IMR-90 (cell line): Measurements from ENCODE around the gene NTPCR. TPM values are rescaled to one million over a fixed set of nuclear protein-coding genes. Genes with fewer than 3 reads are reported as not detected.

ENCODE experiments used
- ATAC-seq: fragments of 200-7000 bp; cut with Tn5 transposase; 2 replicates; pipeline ENCODE4 v1.9.1; 2020; ENCODE audit warnings: low read depth, mild to moderate bottlenecking, moderate library complexity
- BruUV-seq: library from RNA; stranded (reverse); fragments of 400-500 nt; replicated peaks from 2 replicates; lab custom pipeline; 2021; lab: Mats Ljungman, UMichigan
- CTCF ChIA-PET: fragments of 300-600 bp; formaldehyde crosslinking; extraction: SDS; loops from one replicate; lab custom pipeline; 2021; ENCODE audit warnings: antibody characterized with exemption; lab: Yijun Ruan, JAX
- POLR2A ChIA-PET: fragments of 300-600 bp; sonication (Branson Sonifier 250); formaldehyde crosslinking; loops from one replicate; lab custom pipeline; 2022; ENCODE audit warnings: antibody characterized with exemption; ENCODE audit not compliant: unreplicated experiment; lab: Charles Lee
- DNase-seq: peaks from one replicate; pipeline ENCODE4 v3.0.0; 2013
- H2AFZ ChIP-seq: replicated peaks from 2 replicates; pipeline ENCODE3; 2013; ENCODE audit warnings: low read length, mild to moderate bottlenecking; ENCODE audit not compliant: poor library complexity
- H2AK5ac ChIP-seq: 2 replicates; pipeline ENCODE4 v1.6.1; 2013; ENCODE audit warnings: low read depth, low read length, inconsistent platforms
- H2AK9ac ChIP-seq: replicated peaks from 2 replicates; pipeline ENCODE3; 2013; ENCODE audit warnings: mild to moderate bottlenecking, low read depth, low read length, moderate library complexity; ENCODE audit not compliant: poor library complexity
- H2BK120ac ChIP-seq: 2 replicates; pipeline ENCODE4 v1.6.1; 2013; ENCODE audit warnings: low read depth, low read length, inconsistent platforms
- H2BK15ac ChIP-seq: 3 replicates; pipeline ENCODE4 v1.6.1; 2013; ENCODE audit warnings: low read depth, low read length, inconsistent platforms
- H2BK20ac ChIP-seq: 2 replicates; pipeline ENCODE4 v1.6.1; 2013; ENCODE audit warnings: low read depth, mild to moderate bottlenecking, inconsistent platforms, low read length, moderate library complexity
- H2BK5ac ChIP-seq: 2 replicates; pipeline ENCODE4 v1.6.1; 2013; ENCODE audit warnings: mild to moderate bottlenecking, low read depth, low read length, inconsistent platforms; ENCODE audit not compliant: poor library complexity, severe bottlenecking
- H3K14ac ChIP-seq: replicated peaks from 2 replicates; pipeline ENCODE4 v1.6.1; 2013; ENCODE audit warnings: low read depth, low read length, inconsistent platforms
- H3K18ac ChIP-seq: 2 replicates; pipeline ENCODE4 v1.6.1; 2013; ENCODE audit warnings: low read depth, low read length, control low read depth
- H3K23ac ChIP-seq: 2 replicates; pipeline ENCODE4 v1.6.1; 2013; ENCODE audit warnings: low read depth, low read length, inconsistent platforms
- H3K27ac ChIP-seq: 2 replicates; pipeline ENCODE4 v1.5.1; 2013; ENCODE audit warnings: mild to moderate bottlenecking, control low read depth, low read length; ENCODE audit not compliant: insufficient read depth
- H3K27me3 ChIP-seq: 2 replicates; pipeline ENCODE4 v1.6.1; 2013; ENCODE audit warnings: low read length; ENCODE audit not compliant: control insufficient read depth, insufficient read depth
- H3K36me3 ChIP-seq: 2 replicates; pipeline ENCODE4 v1.6.1; 2013; ENCODE audit warnings: low read length, mixed read lengths; ENCODE audit not compliant: control insufficient read depth, insufficient read depth
- H3K4ac ChIP-seq: 2 replicates; pipeline ENCODE4 v1.6.1; 2013; ENCODE audit warnings: low read depth, low read length, inconsistent platforms
- H3K4me1 ChIP-seq: 2 replicates; pipeline ENCODE4 v1.6.1; 2013; ENCODE audit warnings: low read length, mixed read lengths; ENCODE audit not compliant: control insufficient read depth, insufficient read depth
- H3K4me2 ChIP-seq: 2 replicates; pipeline ENCODE4 v1.6.1; 2013; ENCODE audit warnings: low read depth, mild to moderate bottlenecking, control low read depth, low read length, moderate library complexity
- H3K4me3 ChIP-seq: 2 replicates; pipeline ENCODE4 v1.5.1; 2013; ENCODE audit warnings: low read depth, mild to moderate bottlenecking, control low read depth, low read length, moderate library complexity; ENCODE audit not compliant: insufficient read depth
- H3K56ac ChIP-seq: 2 replicates; pipeline ENCODE4 v1.6.1; 2013; ENCODE audit warnings: low read length, inconsistent platforms; ENCODE audit not compliant: insufficient read depth; ENCODE audit errors: extremely low read depth
- H3K79me1 ChIP-seq, 2 experiments: 2 replicates each; pipeline ENCODE4 v1.6.1; 2013; ENCODE audit warnings: low read length in 2 of 2, inconsistent platforms in 1 of 2, low read depth in 1 of 2
- H3K9ac ChIP-seq: 2 replicates; pipeline ENCODE4 v1.6.1; 2013; ENCODE audit warnings: low read depth, low read length, control low read depth
- H3K9me1 ChIP-seq: 2 replicates; pipeline ENCODE4 v1.6.1; 2013; ENCODE audit warnings: low read length, inconsistent platforms; ENCODE audit not compliant: insufficient read depth
- H3K9me3 ChIP-seq: 2 replicates; pipeline ENCODE4 v1.6.1; 2013; ENCODE audit warnings: low read length; ENCODE audit not compliant: control insufficient read depth, insufficient read depth
- H4K20me1 ChIP-seq: 2 replicates; pipeline ENCODE4 v1.6.1; 2013; ENCODE audit warnings: low read length, inconsistent platforms; ENCODE audit not compliant: insufficient read depth
- H4K5ac ChIP-seq: 2 replicates; pipeline ENCODE4 v1.6.1; 2013; ENCODE audit warnings: mild to moderate bottlenecking, low read depth, low read length, control low read depth
- H4K8ac ChIP-seq, 2 experiments: 2 replicates each; pipeline ENCODE4 v1.6.1; 2013; ENCODE audit warnings: low read depth in 2 of 2, low read length in 2 of 2, control low read depth in 1 of 2, inconsistent platforms in 1 of 2
- H4K91ac ChIP-seq: 2 replicates; pipeline ENCODE4 v1.6.1; 2013; ENCODE audit warnings: low read depth, low read length, inconsistent platforms; ENCODE audit not compliant: insufficient read depth
- CEBPB ChIP-seq: IDR thresholded peaks from 2 replicates; pipeline ENCODE4 v1.6.1; 2012; ENCODE audit warnings: low read depth, low read length, improper control_type of control experiment
- CTCF ChIP-seq: conservative IDR thresholded peaks from 2 replicates; pipeline ENCODE4 v1.5.1; 2012; ENCODE audit warnings: mild to moderate bottlenecking, low read depth, low read length, improper control_type of control experiment
- MAFK ChIP-seq: IDR thresholded peaks from 2 replicates; pipeline ENCODE4 v1.6.1; 2012; ENCODE audit warnings: low read depth, low read length, improper control_type of control experiment
- MAZ ChIP-seq: IDR thresholded peaks from 2 replicates; pipeline ENCODE4 v1.6.1; 2012; ENCODE audit warnings: low read depth, mild to moderate bottlenecking, low read length, improper control_type of control experiment, moderate library complexity, borderline replicate concordance
- MXI1 ChIP-seq: IDR thresholded peaks from 2 replicates; pipeline ENCODE4 v1.6.1; 2012; ENCODE audit warnings: low read depth, mild to moderate bottlenecking, low read length, moderate library complexity, borderline replicate concordance
- NFE2L2 ChIP-seq: fragments of 150-350 bp; IDR thresholded peaks from 2 replicates; pipeline ENCODE4 v1.6.1; 2016; ENCODE audit warnings: low read depth, mild to moderate bottlenecking, low read length
- POLR2A ChIP-seq: IDR thresholded peaks from 2 replicates; pipeline ENCODE4 v1.6.1; 2012; ENCODE audit warnings: mild to moderate bottlenecking, low read depth, low read length
- RAD21 ChIP-seq: IDR thresholded peaks from 2 replicates; pipeline ENCODE4 v1.6.1; 2012; ENCODE audit warnings: low read length, improper control_type of control experiment
- RCOR1 ChIP-seq: IDR thresholded peaks from 2 replicates; pipeline ENCODE4 v1.6.1; 2012; ENCODE audit warnings: mild to moderate bottlenecking, low read length, improper control_type of control experiment; ENCODE audit not compliant: insufficient replicate concordance
- RFX5 ChIP-seq: IDR thresholded peaks from 2 replicates; pipeline ENCODE4 v1.8.0; 2012; ENCODE audit warnings: low read depth, mild to moderate bottlenecking, low read length, moderate library complexity
- SMC3 ChIP-seq: fragments of 150-350 bp; IDR thresholded peaks from 2 replicates; pipeline ENCODE4 v1.6.1; 2016; ENCODE audit warnings: low read depth, mild to moderate bottlenecking, antibody characterized with exemption, low read length, moderate library complexity
- USF2 ChIP-seq: fragments of 150-350 bp; IDR thresholded peaks from 2 replicates; pipeline ENCODE4 v1.6.1; 2017; ENCODE audit warnings: mild to moderate bottlenecking, antibody characterized with exemption, low read length, low read depth
- WGBS, 2 experiments: methylation state at CpG; one replicate each; pipeline versions ENCODE4 v1.1.5 to v1.1.7; 2013; ENCODE audit warnings: missing lambda C conversion rate in 2 of 2; ENCODE audit not compliant: insufficient read length in 1 of 2; ENCODE audit errors: extremely low coverage in 2 of 2; 5-methylcytosine and 5-hydroxymethylcytosine counted together
- dilution Hi-C: fragments of 300-500 bp; cut with HindIII; formaldehyde crosslinking; loops from one replicate; pipeline ENCODE4 v1.14.3; 2018; ENCODE audit warnings: low sequenced_read_pairs; ENCODE audit not compliant: unreplicated experiment
- in situ Hi-C: fragments of 300-500 bp; cut with MboI; formaldehyde crosslinking; loops from 3 replicates; pipeline ENCODE4 v1.14.3; 2019; ENCODE audit warnings: low sequenced_read_pairs, inconsistent platforms, mixed read lengths
- intact Hi-C: fragments of 100-400 bp; cut with micrococcal nuclease; formaldehyde crosslinking; loops from 2 replicates; pipeline ENCODE4 v1.10.0; 2022
- polyA plus RNA-seq, 3 experiments: library from polyadenylated mRNA; depleted of rRNA; stranded (reverse); fragments of >200 nt; gene quantifications; 2 replicates each; pipeline ENCODE4 v1.2.3, GENCODE V29; 2012; ENCODE audit warnings: low replicate concordance in 1 of 3
- total RNA-seq: library from RNA; depleted of rRNA; stranded (reverse); fragments of >200 nt; gene quantifications from 2 replicates; pipeline ENCODE4 v1.2.3, GENCODE V29; 2012
- TF ChIP-seq, protein P1 (sequence below): fragments of 150-350 bp; IDR thresholded peaks from 2 replicates; pipeline ENCODE4 v1.6.1; 2016; ENCODE audit warnings: low read depth, mild to moderate bottlenecking, low read length, moderate library complexity, borderline replicate concordance

Gene NTPCR
- total and polyA plus RNA-seq, 2 of the 4 experiments (the other 2 are of a cell fraction): 13.3 to 16.5 TPM

GRCh38 chr1:232958067-232958466 is 7.7 kb downstream of the NTPCR start:
- no peak overlapping the region for H2BK15ac ChIP-seq
- no peak overlapping the region for H4K8ac ChIP-seq
- H2AFZ ChIP-seq: no peak overlapping the region
- ChIA-PET POLR2A (no interaction called here), CTCF (no interaction called here)
- TF ChIP-seq MXI1: no peak
- TF ChIP-seq MAFK: no peak
- no peak for TF ChIP-seq RFX5
- no peak for TF ChIP-seq CEBPB
- TF ChIP-seq MAZ: no peak
- TF ChIP-seq, protein P1, sequence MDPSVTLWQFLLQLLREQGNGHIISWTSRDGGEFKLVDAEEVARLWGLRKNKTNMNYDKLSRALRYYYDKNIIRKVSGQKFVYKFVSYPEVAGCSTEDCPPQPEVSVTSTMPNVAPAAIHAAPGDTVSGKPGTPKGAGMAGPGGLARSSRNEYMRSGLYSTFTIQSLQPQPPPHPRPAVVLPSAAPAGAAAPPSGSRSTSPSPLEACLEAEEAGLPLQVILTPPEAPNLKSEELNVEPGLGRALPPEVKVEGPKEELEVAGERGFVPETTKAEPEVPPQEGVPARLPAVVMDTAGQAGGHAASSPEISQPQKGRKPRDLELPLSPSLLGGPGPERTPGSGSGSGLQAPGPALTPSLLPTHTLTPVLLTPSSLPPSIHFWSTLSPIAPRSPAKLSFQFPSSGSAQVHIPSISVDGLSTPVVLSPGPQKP: no peak
- TF ChIP-seq NFE2L2: no peak
- no peak for TF ChIP-seq USF2
- TF ChIP-seq SMC3: no peak
- no peak for TF ChIP-seq RCOR1
- no peak for TF ChIP-seq RAD21
- TF ChIP-seq POLR2A: no peak
- no peak for TF ChIP-seq CTCF
- no peak overlapping the region for H3K23ac ChIP-seq
- no peaks in the 10 kb centered on the region for H4K20me1 ChIP-seq
- no peak overlapping the region for H2AK5ac ChIP-seq
- intact Hi-C loops: loop anchor here (10.0 kb wide), 2 partner anchors 287 to 483 kb away; no protein-coding TSS in a partner anchor
- H3K79me1 ChIP-seq: peaks cover 6 to 18% of the 10 kb centered on the region in 2 experiments; a peak in 3 of 4 replicates
- H3K36me3 ChIP-seq: peaks cover 11% of the 10 kb centered on the region; the same call in 1 of the 2 replicates
- no peak overlapping the region for H2AK9ac ChIP-seq
- no peak overlapping the region for H3K9ac ChIP-seq
- no peaks in the 10 kb centered on the region for H3K27me3 ChIP-seq
- no peak overlapping the region for H2BK120ac ChIP-seq
- no peak overlapping the region for H3K14ac ChIP-seq
- BruUV-seq: no TSS peak
- H2BK5ac ChIP-seq: no peak overlapping the region
- no peak overlapping the region for H3K27ac ChIP-seq
- H3K4me3 ChIP-seq: no peak overlapping the region
- H3K9me3 ChIP-seq: peaks cover 5% of the 10 kb centered on the region
- WGBS, 2 experiments: no CpG with 5 or more reads among the region's 1 CpG
- in situ Hi-C loops: no loop called here
- no peaks in the 10 kb centered on the region for H3K9me1 ChIP-seq
- no peak overlapping the region for H4K91ac ChIP-seq
- no peak for DNase-seq
- peaks cover 6% of the 10 kb centered on the region for H3K4me1 ChIP-seq
- H3K18ac ChIP-seq: no peak overlapping the region
- no peak overlapping the region for H3K4me2 ChIP-seq
- dilution Hi-C loops: no loop called here
- no peak overlapping the region for H3K4ac ChIP-seq
- H4K5ac ChIP-seq: no peak overlapping the region
- ATAC-seq: no peak
- H2BK20ac ChIP-seq: no peak overlapping the region
- H3K56ac ChIP-seq: no peak overlapping the region
